Measurements from ENCODE around the gene ZNF320. TPM values are rescaled to one million over a fixed set of nuclear protein-coding genes. Genes with fewer than 3 reads are reported as not detected.
"Not testable (repeated sequence)": the region's sequence is repeated elsewhere in the genome, so short reads cannot be mapped to it uniquely, and the experiment has no call there.

Gene ZNF320
- total RNA-seq, 4 donors from 2014 or later: 2.8 to 23.1 (median 11.5) TPM

DNA sequence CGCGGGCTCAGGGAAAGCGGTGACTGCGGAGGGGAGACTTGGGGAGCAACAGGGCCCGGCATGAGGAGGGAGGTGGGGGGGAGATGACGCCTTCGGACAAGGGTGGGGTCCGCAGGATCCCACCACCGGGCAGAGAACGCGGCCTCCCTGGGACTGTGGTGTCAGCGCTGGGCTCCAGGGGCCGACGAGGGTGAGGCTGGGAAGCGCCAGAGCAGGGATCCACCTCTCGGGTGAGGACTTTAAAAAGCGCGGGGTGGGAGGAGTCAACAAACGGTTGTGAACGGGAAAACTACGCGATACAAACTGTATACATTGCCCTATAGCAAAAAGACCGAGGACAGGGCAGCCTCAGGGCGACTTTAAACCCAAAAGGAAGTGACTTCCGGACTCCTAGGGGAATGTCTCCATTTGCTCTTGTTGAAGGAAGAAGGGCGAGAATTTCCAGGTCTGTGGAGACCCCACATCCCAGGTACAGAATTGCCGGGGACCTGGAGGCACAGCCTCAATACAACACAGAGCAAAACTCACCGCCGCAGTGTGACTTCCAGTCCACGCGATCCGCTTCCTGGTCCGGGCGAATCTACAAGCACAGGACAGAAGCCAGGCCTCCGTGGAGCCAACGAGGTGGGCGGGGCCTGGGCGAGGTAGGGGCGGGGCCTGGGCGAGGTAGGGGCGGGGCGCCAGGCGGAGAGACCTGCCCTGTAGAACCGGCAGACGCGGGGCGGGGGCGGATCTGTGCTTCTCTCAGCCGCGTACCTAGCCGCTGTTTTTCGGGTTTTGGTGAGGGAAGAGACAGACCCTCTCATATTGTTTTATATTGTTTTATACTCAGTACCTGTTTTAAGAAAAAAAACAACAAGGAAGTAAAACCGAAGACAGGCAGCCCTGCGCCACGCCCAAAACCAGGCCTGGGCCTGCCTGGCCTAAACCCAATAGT, 25.7 kb upstream of the ZNF320 start, which contains the start of gene ZNF888:
Gene ZNF888, minus strand, starts transcription at position 588 of the 937 bp plus-strand sequence. CDS start 5,555 bp downstream, outside the sequence.
- intact Hi-C loops (cut with DNase I; ENCODE audit: low total_unique reads) (no loop called here), in situ Hi-C loops (cut with MboI; ENCODE audit: low pct_ligation_motif_present in 1 of 4, low pct_unique_long_range_greater_than_20kb in 1 of 4, low sequenced_read_pairs in 3 of 4) (no loop called here)
- peaks cover 8 to 26% (median 13%) of the 10 kb centered on the region in 4 donors for H3K4me1 ChIP-seq
- TF ChIP-seq POLR2AphosphoS5 (IDR thresholded peaks at IDR 0.05): peak; percentile 72 to 93 (median 89)
- TF ChIP-seq EP300 (IDR thresholded peaks at IDR 0.05; ENCODE audit: low read depth): no peak
- TF ChIP-seq, protein P1, sequence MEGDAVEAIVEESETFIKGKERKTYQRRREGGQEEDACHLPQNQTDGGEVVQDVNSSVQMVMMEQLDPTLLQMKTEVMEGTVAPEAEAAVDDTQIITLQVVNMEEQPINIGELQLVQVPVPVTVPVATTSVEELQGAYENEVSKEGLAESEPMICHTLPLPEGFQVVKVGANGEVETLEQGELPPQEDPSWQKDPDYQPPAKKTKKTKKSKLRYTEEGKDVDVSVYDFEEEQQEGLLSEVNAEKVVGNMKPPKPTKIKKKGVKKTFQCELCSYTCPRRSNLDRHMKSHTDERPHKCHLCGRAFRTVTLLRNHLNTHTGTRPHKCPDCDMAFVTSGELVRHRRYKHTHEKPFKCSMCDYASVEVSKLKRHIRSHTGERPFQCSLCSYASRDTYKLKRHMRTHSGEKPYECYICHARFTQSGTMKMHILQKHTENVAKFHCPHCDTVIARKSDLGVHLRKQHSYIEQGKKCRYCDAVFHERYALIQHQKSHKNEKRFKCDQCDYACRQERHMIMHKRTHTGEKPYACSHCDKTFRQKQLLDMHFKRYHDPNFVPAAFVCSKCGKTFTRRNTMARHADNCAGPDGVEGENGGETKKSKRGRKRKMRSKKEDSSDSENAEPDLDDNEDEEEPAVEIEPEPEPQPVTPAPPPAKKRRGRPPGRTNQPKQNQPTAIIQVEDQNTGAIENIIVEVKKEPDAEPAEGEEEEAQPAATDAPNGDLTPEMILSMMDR (IDR thresholded peaks at IDR 0.05): no peak
- peak; percentile 82 for TF ChIP-seq POLR2A (IDR thresholded peaks at IDR 0.05)
- 1 to 13% methylated on average over 3 to 51 of the region's 55 CpGs for WGBS, 2 donors (ENCODE audit: low coverage in 1 of 2)
- H3K36me3 ChIP-seq: peaks cover 0 to 5% (median 2%) of the 10 kb centered on the region in 4 donors
- H3K4me3 ChIP-seq: peak within 1 kb of the TSS; percentile 49 to 88 (median 67)
- no peaks in the 10 kb centered on the region for H3K27me3 ChIP-seq
- peak; percentile 95 for DNase-seq
- no peaks in the 10 kb centered on the region for H3K9me3 ChIP-seq
- peak within 1 kb of the TSS; percentile 90 to 97 (median 96) for H3K27ac ChIP-seq

DNA sequence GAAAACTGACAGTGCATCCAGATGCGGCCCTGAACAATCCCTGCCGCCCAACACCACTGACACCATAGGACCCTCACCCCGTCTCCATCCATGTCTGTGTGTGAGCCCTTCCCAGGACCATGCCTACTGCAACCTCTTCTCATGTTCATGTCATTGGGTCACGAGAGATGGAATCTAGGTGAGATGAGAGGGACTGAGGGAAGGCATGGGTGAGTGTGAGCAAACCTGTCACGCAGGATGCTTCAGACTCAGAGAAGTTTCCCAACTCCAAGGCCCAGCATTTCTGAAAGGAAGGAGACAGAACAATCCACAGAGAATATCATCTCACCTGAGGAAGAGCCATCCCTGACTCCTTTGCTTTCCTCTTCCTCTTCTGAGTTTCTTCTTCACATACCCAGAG, 20.1 kb upstream of the ZNF320 start:
- no peaks in the 10 kb centered on the region for H3K27me3 ChIP-seq
- H3K4me1 ChIP-seq: peaks cover 0 to 9% (median 0%) of the 10 kb centered on the region in 4 donors
- intact Hi-C loops (cut with DNase I; ENCODE audit: low total_unique reads) (no loop called here), in situ Hi-C loops (cut with MboI; ENCODE audit: low pct_ligation_motif_present in 1 of 4, low pct_unique_long_range_greater_than_20kb in 1 of 4, low sequenced_read_pairs in 3 of 4) (no loop called here)
- 98% methylated on average over 5 of the region's 5 CpGs; no CpG with 5 or more reads in 1 of the 2 donors for WGBS, 2 donors (ENCODE audit: low coverage in 1 of 2)
- DNase-seq: no peak
- TF ChIP-seq EP300 (IDR thresholded peaks at IDR 0.05; ENCODE audit: low read depth) (no peak), POLR2AphosphoS5 (IDR thresholded peaks at IDR 0.05) (no peak), POLR2A (IDR thresholded peaks at IDR 0.05) (no peak)
- TF ChIP-seq, protein P1 (IDR thresholded peaks at IDR 0.05): no peak
- H3K4me3 ChIP-seq: no peak overlapping the region
- H3K27ac ChIP-seq: no peak overlapping the region
- peaks cover 0 to 40% (median 13%) of the 10 kb centered on the region in 4 donors for H3K36me3 ChIP-seq
- H3K9me3 ChIP-seq: peaks cover 0 to 5% of the 10 kb centered on the region in 2 donors

DNA sequence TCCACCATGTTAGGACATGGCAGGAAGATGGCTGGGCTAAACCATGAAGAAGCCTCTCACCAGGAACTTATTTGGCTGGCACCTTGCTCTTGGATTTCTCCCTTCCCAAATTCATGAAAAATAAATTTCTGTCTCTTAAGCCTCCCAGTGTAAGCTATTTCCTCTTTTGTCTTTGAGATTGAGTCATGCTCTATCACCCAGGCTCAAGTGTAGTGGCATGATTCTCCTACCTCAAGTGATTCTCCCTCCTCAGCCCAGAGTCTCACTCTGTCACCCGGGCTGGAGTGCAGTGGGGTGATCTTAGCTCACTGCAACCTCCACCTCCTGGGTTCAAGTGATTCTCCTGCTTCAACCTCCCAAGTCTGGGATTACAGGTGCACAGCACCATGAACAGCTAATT, 13.2 kb upstream of the ZNF320 start:
- peaks cover 16 to 26% of the 10 kb centered on the region in 2 donors for H3K9me3 ChIP-seq
- no peaks in the 10 kb centered on the region for H3K4me1 ChIP-seq
- in situ Hi-C loops (cut with MboI; ENCODE audit: low pct_ligation_motif_present in 1 of 4, low pct_unique_long_range_greater_than_20kb in 1 of 4, low sequenced_read_pairs in 3 of 4): no loop called here

DNA sequence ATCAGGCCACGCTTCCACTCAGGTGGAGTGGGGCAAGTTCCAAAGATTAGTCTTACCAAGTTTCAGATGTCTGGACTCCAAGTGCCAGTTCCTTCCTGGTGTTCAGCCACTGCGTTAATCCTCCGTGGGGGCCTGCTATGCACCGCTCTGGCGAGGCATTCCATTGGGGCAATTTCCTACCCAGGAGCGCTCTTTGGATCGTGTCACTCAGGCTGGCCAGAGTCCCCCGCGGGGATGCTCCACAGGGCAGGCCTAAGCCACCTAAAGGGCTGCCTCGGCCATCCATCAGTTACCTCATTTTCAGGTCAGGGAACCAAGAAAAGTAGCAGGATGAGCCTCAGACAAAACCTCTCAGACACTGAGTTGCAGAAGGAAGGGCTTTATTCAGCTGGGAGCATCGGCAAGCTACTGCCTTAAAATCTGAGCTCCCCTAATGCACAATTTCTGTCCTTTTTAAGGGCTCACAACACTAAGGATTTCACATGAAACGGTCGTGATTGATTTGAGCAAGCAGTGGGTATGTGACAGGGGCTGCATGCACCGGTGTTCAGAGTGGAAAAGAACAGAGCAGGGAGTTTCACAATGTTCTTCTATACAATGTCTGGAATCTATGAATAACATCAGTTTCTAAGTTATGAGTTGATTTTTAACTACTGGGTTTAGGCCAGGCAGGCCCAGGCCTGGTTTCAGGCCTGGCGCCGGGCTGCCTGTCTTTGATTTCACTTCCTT, 6.8 kb upstream of the ZNF320 start:
- H3K27ac ChIP-seq; DNase-seq; in situ Hi-C loops (cut with MboI; ENCODE audit: low pct_ligation_motif_present in 1 of 4, low pct_unique_long_range_greater_than_20kb in 1 of 4, low sequenced_read_pairs in 3 of 4); H3K4me3 ChIP-seq; H3K27me3 ChIP-seq; intact Hi-C loops (cut with DNase I; ENCODE audit: low total_unique reads); H3K4me1 ChIP-seq: not testable (repeated sequence)
- 84 to 98% methylated on average over 8 to 16 of the region's 16 CpGs for WGBS, 2 donors (ENCODE audit: low coverage in 1 of 2)
- Histone ChIP-seq H3K9me3 (peaks cover 10 to 20% of the 10 kb centered on the region in 2 donors), H3K36me3 (peaks cover 0 to 32% (median 12%) of the 10 kb centered on the region in 4 donors)

More for the DNA sequence above, 13.2 kb upstream of the ZNF320 start:
- Histone ChIP-seq H3K27ac (no peak overlapping the region), H3K4me3 (no peak overlapping the region), H3K36me3 (peaks cover 0 to 87% (median 31%) of the 10 kb centered on the region in 4 donors), H3K27me3 (no peaks in the 10 kb centered on the region)
- DNase-seq: no peak
- 100% methylated on average over 1 of the region's 1 CpG; no CpG with 5 or more reads in 1 of the 2 donors for WGBS, 2 donors (ENCODE audit: low coverage in 1 of 2)
- intact Hi-C loops (cut with DNase I; ENCODE audit: low total_unique reads): no loop called here
- TF ChIP-seq, protein P1 (IDR thresholded peaks at IDR 0.05): no peak
- TF ChIP-seq EP300 (IDR thresholded peaks at IDR 0.05; ENCODE audit: low read depth): no peak
